Inflammatory macrophage treated with lipopolysaccharide for 4 hours (primary cell): ENCODE measurements around the gene NOVA2.
"Not testable (repeated sequence)": the region's sequence is repeated elsewhere in the genome, so short reads cannot be mapped to it uniquely, and the experiment has no call there.

Experiments used
- DNase-seq: peaks from one replicate; pipeline ENCODE4 v3.0.0-alpha.2; 2020

Gene NOVA2

DNA sequence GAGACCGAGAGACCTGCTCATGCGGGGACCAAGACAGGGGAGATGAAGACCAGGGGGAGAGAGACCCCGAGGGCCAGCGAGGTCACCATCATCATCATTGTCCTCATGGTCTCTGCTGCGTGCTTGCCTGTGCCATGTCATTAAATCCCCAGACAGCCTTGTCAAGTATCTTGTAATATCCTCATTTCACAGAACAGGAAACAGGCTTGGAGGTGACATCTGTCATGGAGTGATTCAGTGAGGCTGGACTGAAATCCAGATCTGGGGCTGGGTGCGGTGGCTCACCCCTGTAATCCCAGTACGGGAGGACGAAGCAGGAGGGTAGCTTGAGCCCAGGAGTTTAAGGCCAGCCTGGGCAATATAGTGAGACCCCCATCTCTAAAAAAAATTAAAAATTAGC is 53.2 kb downstream of the NOVA2 start:
- no peak for DNase-seq

DNA sequence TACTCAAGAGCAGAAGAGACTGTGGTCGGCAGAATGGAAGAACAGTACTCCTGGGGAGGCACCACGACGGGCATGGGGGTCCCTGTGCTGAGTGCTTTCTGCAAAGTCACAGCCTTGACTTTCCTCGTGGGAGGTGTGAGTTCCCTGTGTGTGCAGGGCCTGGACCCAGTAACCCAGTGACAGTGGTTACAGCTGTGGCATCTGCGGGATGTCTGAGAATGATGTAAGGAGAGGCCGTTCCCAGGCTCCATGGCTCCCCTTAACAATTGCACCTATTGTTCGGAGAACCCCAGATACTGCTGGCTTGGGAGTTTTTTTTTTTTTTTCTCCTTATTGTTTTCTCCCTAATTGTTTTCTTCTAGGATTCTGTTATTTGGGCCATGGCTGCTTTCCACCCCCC is 54.0 kb downstream of the NOVA2 start:
- DNase-seq, result no peak

- no peak for DNase-seq
Measured at GRCh38 chr19:45918721-45919120, 54.9 kb downstream of the NOVA2 start.

- DNase-seq, result no peak
Measured at GRCh38 chr19:45917421-45918091, 56.1 kb downstream of the NOVA2 start.

- no peak for DNase-seq
Measured at GRCh38 chr19:45913874-45914830, 59.5 kb downstream of the NOVA2 start, which contains the start of gene NANOS2. NANOS2 (minus strand) TSS chr19:45914778; CDS start chr19:45914693, 85 bp downstream.

DNA sequence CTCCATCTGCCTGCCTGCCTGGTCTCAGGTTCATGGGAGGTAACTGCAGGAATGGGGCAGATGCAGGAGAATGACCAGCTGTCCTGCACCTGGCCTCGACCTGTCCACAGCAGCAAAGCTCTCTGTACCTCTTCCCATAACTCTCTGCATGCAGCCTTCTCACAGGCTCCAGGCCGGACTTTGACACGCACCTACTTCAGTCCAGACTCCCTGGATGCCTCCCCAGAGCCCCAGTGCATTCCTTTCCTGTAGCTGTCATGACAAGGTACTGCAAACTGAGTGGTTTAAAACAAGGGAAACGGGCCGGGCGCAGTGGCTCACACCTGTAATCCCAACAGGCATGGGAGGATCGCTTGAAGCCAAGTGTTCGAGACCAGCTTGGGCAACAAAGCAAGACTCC is 62.4 kb downstream of the NOVA2 start:
- DNase-seq, result no peak

DNA sequence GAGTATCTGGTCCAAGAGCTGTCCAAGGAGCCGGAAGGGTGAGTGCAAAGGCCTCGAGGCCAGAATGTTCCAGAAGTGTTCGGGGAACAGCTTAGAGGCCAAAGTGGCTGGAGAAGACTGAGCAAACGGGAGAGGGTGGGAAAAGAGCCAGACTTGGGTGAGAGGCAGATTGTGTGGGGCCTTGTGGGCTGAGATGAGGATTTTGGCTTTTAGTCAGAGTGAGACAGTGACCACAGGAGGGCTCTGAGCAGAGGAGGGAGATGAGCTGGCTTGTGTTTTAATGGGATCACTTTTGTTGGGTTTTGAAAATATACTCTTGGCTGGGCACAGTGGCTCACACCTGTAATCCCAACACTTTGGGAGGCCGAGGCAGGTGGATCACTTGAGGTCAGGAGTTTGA is 64.7 kb downstream of the NOVA2 start:
- no peak for DNase-seq

- peak; percentile 53 for DNase-seq
Measured at GRCh38 chr19:45906221-45906620, 67.4 kb downstream of the NOVA2 start.

DNA sequence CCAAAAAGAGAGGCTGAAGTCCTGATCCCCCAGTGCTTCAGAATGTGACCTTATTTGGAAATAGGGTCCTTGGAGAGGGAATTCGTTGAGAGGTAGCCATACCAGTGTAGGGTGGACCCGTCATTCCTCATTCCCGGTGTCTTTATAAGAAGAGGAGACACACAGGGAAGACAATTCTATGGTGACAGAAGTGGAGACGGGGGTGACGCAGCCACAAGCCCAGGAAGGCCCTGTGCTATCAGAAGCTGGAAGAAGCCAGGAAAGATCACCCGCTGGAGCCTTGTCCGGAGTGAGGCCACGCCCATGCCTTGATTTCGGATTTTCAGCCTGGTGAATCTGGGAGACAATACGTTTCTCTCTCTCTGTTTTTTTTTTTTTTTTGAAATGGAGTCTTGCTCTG is 68.7 kb downstream of the NOVA2 start:
- DNase-seq, result no peak

DNA sequence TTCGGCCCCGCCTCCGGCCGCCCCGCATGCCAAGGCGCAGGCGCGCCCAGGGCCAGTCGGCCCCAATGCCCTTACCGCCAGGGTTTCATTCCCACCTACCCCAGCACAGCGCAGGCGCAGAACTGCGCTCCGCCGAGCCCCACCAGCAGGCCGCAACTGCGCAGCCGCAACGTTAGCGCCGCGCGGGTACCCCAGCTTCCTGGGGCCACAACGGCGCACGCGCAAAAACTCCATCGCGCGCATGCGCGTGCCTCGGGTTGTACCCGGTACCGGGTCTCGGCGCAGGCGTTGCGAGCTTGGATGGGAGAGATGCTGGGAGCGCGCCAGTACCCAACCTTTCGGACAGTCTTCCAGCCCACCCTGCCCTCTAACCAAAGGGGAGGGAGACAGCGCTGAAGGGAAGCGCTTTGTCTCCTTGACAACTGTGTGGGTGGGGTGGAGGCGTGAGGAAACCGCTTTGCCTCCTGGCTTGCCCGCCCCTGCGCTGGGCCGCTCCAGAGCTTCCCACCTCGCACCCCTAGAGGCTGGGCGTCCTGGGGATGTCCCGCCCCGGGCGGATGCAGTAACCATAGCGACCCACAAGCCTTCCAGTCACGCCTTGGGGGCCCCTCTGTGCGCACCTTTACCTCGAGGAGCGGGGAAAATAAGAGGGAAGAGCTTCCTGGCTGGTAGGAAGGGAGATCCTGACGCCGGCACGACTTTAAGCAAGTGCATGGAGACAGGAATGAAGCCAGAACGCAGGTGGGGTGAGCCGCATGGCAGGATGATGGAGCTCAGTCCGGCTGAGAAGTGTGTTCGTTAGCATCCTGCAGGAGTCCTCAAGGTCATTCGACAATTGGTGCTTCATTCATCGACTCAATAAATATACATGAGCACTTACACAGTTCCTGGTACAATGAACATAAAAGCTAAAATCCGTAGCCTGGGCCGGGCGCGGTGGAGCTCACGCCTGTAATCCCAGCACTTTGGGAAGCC is 70.7 kb downstream of the NOVA2 start:
- peak; percentile 98 for DNase-seq

- no peak for DNase-seq
Measured at GRCh38 chr19:45901912-45902650, 71.6 kb downstream of the NOVA2 start, which contains the start of gene MYPOP. MYPOP (minus strand) TSS chr19:45902613; CDS start chr19:45901773, 840 bp downstream.

DNA sequence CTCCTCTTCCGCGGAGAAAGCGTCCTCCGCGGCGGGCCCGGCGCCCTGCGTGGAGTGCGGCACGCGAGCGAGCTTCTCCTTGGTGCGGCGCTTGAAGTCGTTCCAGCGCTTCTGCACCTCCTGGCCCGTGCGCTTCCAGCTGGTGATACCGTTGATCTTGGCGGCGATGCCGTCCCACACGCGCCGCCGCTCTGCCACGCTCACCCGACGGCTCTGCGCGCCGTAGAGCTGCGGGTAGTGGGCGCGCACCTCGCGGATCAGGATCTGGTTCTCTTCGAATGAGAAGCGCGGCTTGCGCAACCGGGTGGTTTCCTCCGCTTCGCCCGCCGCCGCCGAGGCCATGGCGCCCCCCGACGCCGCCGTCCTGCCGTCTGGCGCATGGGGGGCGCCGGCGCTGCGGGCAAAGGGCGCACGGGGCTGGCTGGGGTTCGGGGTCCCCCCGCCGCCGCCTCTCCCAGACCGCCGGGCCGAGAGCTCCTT is 72.2 kb downstream of the NOVA2 start:
- DNase-seq, result peak; percentile 67

GRCh38 chr19:45900738-45901431 is 72.8 kb downstream of the NOVA2 start:
- DNase-seq, result no peak

GRCh38 chr19:45899919-45900589 is 73.6 kb downstream of the NOVA2 start:
- no peak for DNase-seq

DNA sequence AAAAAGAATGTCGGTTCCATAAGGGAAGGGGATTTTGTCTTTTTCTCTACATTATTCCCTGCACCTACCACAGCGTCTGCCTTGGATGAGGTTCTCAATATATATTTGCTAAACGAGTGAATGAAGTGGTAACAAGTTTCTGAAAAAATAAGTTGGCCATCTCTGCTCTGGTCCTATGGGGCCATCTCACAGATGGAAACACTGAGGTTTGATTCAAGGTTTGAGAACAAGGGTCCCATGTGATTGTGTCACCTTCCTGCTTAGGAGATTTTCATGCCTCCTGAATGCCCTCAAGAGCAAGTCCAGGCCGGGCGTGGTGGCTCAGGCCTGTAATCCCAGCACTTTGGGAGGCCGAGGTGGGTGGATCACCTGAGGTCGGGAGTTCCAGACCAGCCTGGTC is 74.4 kb downstream of the NOVA2 start:
- no peak for DNase-seq

DNA sequence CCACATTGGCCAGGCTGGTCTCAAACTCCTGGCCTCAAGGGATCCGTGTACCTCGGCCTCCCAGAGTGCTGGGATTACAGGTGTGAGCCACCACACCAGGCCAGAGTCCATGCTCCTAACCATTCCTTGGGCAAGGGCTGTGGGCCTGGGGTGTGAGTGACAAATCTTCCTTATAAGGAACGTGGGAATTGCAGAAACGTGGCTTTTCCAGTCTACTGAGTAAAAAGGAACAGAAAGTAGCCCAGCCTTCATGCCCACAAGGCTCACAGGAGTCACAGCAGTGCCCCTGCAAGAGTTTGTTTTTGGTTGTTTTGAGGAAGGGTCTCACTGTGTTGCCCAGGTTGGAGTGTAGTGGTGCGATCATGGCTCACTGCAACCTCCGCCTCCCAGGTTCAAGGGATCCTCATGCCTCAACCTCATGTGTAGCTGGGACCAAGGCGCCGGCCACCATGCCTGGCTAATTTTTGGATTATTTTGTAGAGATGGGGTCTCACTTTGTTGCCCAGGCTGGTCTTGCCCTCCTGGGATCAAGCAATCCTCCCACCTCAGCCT is 76.3 kb downstream of the NOVA2 start:
- peak; percentile 82 for DNase-seq

- not testable (repeated sequence) for DNase-seq
Measured at GRCh38 chr19:45895983-45896599, 77.6 kb downstream of the NOVA2 start.

DNA sequence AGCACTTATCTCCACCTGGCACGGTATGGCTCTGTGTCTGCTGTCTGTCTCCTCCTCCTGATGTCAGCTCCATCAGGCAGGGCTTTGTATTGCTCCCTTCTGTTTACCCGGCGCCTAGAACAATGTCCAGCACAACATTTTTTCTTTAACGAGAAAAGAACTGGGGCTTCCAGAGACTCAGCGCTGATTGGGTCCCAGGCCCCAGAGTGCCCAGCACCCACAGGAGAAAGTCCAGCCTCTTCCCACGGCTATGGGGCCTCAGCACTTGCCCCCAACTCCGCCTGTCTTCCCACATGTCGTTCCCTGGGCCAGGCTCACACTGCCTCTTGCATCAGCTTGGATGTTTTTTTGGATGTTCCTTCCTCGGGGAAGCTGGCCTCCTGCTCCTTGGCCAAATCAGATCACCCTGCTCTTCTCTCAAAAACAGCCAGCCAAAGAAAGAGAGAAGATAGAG is 78.1 kb downstream of the NOVA2 start:
- DNase-seq, result no peak

- DNase-seq, result no peak
Measured at GRCh38 chr19:45890877-45891276, 82.8 kb downstream of the NOVA2 start.
